HG03558 (cell line): ENCODE data around the gene ASMT.
"Not testable (repeated sequence)": the region's sequence is repeated elsewhere in the genome, so short reads cannot be mapped to it uniquely, and the experiment has no call there.

Experiments
- ATAC-seq: cut with Tn5 transposase; IDR thresholded peaks from one replicate; pipeline ENCODE4 v1.9.1; 2021; ENCODE audit warnings: moderate number of reproducible peaks; ENCODE audit not compliant: unreplicated experiment; ENCODE audit errors: extremely low read depth

The ASMT gene

DNA sequence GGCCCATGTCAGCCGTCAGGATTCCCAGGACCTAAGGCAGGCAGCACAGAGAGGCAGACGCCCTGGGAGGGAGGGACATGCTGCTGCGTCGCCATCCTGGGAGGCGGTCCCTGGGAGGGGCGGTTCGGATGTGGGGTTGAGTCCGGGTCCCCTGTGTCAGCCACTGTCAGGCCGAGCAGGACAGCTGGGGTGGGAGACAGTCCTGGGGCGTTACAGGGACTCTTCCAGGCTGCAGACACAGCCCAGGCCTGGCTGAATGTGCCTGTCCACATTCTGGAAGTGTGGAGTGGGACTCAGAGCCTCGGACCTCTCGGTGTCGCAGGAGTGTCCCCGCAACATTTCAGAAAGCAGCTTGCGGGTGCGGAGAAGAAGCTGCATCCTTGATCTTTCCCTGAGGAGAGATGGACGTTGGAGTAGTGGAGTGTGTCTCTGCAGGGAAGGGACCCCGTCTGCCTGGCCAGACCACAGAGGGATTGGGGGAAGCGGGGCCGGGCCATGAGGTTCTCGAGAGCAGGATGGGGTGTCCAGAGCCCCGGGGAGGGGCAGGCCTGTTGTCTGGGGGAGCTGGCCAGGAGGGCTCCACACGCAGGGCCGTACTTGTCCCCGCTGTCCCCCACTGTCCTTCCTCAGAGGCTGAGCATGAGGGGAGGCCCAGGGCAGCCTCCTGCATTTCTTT, 17.4 kb upstream of the ASMT start:
- no peak for ATAC-seq

DNA sequence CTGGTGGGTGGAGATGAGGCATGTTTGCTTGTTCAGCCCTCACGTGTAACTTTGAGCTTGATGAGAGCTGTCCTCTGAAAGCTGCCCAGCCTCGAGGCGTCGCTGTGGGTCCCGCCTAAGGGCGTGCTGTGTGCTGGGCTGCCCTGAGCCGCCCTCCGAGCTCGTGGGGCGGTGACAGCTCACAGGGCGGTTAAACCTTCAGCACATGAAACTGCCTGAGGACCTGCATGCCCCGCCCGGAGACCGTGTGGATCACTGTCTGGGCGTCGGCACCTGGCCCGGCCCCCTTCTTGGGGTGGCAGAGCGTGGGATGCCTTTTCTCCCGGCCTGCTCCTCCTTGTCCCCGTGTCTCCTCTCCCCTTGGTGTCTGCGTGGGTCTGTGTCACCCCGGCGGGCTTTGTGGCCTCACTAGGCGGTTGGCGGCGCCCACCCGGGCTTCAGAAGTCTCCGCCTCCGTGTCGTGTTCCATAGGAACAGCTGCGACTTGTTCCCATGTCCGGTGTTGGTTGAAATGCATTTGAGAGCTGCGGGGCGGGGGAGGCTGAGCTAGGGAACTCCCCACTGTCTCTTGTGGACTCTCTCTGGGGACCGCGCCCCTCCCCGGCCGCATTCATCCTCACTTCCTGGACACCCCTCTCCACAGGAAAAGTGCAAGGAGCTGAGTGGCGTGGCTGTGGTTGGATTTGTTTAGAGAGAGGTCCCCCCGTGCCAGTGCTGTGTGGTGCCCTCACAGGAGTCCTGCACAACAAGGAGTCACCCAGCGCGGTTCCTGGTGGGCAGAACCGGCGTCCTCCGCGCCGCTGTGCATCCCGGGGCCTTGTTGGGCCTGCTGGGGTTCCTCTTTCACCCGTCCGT, 16.6 kb upstream of the ASMT start:
- ATAC-seq = no peak

DNA sequence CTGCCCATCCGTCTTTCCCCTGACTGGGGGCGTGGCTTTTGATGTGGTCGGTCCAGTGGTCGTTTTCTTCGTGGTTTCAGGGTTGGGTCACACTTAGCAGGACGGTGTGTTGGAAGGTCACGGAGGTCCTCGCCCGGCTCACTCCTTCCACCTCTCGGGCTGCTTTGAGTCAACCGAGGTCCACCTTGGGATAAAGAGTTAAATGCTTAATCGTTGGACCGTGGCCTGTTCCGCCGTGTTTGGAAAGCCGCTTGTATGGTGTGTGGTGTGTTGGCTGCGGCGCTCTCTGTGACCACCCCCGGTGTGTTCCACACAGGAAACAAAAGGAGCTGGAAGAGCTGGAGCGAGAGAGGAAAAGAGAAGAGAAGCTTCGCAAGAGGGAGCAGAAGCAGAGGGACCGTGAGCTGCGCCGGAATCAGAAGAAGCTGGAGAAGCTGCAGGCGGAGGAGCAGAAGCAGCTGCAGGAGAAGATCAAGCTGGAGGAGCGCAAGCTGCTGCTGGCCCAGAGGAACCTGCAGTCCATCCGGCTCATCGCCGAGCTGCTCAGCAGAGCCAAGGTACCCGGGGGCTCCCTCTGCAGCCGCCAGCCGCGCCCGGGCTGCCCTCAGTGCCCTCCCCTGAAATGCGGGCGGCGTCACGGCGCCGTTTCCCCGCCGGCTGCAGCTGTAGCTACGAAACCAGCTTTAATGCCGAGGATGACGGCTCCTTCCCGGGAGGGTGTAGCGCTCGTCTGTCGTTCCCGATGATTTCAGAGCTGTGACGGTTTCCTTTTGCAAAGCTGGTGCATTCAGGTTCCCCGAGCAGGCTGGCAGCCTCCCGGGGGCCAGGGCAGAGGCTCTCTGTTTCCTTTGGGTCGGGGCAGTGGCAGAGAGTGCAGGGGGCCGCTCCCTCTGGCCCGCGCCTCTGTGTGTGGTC, 15.7 kb upstream of the ASMT start:
- no peak for ATAC-seq

DNA sequence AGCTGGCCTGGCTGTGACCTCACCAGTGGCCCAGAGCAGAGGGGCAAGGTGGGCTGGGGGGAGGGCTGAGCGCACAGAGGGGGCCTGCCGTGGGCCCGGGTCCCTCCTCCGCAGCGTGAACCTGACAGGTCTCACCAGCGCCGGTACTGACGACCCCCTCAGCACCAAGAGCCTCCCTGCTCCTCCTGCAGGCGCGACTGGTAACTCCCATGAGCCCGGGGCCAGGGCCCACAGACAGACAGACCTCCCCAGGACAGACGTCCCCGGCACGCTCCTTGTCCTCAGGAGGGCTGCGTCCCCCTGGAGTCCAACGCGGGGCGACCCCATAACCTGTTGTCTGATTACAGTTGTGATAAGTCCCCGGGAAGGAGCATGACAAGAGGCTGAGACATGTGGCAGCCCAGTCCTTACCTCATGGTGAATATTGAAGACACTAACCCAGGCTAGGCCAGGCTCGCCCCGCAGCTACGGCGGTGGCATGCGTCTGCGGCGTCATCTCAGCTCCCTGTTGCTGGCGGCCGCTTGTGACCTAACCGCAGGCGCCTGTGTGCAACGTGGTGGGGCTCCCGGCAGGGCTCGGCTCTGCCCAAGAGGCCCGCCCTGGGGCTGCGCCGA, 15.0 kb upstream of the ASMT start:
- ATAC-seq = no peak

DNA sequence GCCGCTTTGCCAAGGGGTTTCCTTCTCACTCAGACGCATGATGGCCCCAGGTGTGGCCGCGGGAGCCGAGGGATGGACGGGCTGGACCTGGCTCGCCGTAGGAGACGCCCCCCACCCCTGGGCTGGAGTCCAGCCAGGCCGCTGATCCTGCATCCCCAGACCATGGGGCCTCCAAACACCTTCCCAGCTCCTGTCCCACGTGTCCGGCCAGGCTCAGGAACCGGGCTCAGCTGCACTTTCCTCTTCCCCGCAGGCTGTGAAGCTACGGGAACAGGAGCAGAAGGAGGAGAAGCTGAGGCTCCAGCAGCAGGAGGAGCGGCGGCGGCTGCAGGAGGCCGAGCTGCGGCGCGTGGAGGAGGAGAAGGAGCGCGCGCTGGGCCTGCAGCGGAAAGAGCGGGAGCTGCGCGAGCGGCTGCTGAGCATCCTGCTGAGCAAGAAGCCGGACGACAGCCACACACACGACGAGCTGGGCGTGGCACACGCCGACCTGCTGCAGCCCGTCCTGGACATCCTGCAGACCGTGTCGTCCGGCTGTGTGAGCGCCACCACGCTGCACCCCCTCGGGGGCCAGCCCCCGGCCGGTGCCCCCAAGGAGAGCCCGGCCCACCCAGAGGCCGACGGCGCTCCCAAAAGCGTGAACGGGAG, 14.3 kb upstream of the ASMT start:
- ATAC-seq = no peak

DNA sequence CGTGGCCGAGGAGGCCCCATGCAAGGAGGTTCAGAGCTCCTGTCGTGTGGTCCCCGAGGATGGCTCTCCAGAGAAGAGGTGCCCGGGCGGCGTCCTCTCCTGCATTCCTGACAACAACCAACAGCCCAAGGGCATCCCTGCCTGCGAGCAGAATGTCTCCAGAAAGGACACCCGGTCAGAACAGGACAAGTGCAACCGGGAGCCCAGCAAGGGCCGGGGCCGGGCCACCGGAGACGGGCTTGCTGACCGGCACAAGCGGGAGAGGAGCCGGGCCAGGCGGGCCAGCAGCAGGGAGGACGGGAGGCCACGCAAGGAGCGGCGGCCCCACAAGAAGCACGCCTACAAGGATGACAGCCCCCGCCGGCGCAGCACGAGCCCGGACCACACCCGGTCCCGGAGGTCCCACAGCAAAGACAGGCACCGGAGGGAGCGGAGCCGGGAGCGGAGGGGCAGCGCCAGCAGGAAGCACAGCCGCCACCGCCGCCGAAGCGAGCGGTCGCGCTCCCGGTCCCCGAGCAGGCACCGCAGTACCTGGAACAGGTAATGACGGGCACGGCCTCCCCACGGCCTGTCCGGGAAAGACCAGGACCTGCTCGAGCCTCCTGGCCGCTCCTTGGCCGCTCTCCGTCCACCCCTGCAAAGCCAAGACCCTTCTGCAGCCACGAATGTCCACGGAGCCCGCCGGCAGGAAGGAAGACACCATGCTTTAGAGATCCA, 13.7 kb upstream of the ASMT start:
- ATAC-seq = no peak

DNA sequence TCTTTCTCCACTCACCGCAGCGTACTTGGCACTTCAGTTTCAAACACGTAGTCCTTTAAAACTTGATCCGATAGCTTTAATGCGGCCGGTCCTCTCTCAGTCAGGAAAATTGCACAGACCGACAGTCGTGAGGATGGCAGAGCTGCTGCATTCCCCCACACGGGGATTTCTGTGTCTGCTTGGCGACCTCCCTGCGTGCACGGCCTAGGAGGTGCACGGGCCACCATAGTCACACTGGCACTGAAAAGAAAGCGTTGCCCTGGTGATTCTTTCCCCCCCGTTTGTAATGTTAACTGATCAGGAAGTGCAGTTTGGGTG, 13.1 kb upstream of the ASMT start:
- no peak for ATAC-seq

DNA sequence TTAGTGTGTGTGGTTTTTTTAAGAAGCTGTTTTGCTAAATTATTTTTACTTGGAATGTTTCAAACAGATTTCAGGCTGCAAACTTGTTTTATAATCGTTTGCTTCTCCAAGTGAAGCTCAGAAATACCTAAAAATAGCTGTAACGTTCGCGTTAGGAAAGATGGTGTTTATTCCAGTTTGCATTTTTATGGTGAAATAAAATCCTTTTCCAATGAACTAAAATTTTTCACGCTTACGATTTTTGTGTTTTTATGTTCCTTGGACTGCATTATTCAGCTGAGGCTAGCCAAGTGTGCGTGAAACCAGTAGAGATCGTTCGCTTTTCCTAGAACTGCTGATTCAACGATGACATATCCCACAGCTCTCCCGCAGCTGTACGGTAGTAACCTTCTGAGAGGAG, 12.6 kb upstream of the ASMT start:
- ATAC-seq = no peak

DNA sequence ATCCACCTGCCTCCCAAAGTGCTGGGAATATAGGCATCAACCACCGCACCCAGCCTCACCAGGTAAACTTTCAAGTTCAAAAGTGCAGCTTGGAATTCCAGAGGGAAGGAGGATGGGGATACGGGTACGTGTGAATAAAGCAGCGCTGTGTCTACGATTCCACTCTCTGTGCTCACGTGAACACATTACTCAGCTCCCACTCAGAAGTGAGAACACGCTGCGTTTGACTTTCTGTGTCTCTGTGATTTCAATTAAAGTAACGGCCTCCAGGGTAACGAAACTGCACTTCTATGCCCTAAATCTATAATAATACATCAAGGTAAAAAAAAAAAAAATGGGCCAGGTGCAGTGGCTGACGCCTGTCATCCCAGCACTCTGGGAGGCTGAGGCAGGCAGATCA, 8.4 kb upstream of the ASMT start:
- ATAC-seq = no peak

DNA sequence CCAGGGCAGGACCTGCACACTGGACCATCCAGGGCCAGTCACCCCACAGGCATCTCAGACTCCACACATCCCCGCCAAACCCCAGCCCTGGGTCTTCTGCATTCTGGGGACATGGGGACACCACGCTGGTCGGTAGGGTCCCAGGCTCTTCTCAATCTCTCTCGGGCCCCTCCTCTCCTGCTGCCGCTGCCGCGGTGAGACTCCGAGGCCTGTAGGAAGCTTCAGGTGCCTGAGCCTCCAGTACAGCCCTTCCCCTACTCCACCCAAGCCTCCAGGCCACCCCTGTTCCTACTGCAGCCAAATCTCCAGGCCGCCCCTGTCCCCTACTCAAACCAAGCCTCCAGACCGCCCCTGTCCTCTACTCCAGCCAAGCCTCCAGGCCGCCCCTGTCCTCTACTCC, 5.5 kb upstream of the ASMT start:
- ATAC-seq = no peak

DNA sequence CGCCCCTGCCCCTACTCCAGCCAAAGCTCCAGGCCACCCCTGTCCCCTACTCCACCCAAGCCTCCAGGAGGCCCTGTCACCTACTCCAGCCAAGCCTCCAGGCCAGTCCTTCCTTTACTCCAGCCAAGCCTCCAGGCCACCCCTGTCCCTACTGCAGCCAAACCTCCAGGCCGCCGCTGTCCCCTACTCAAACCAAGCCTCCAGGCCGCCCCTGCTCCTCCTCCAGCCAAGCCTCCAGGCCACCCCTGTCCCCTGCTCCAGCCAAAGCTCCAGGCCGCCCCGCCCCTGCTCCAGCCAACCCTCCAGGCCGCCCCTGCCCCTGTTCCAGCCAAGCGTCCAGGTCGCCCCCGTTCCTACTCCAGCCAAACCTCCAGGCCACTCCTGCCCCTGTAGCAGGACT, 5.1 kb upstream of the ASMT start:
- no peak for ATAC-seq

DNA sequence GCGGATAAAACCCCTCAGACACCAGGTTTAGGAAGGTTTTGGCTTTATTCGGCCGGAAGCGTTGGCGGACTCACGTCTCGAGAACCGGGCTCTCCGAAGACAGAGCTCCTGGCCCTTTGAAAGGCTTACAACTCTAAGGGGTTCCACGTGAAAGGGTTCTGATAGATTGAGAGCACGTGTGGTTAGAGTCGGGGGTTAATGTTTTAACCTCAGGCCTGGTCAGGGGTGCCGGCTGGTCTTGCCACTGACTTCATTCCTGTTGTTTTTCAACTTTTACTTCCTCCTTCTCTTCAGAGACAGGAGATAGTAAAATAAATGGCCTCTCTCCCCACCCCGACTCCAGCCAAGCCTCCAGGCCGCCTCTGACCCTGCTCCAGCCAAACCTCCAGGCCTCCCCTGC, 4.7 kb upstream of the ASMT start:
- ATAC-seq = no peak

DNA sequence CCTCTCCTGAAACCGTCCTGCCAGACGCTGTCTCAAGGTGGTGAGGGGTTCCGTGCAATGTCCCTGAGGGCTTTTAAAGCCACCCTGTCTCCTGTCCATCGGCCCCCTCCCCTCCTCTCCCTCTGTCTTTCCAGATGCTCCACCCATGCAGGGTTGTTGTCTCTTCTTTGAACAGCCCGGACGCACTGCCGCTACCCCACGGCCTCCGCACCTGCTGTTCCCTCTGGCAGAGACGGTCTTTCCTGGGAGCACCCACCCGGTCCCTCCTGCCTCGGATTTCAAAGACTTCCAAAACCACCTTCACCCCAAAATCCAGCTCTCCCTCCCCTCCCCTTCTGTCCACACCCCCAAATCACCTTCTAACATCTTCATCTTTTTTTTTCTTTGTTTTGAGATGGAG, 4.1 kb upstream of the ASMT start:
- no peak for ATAC-seq

DNA sequence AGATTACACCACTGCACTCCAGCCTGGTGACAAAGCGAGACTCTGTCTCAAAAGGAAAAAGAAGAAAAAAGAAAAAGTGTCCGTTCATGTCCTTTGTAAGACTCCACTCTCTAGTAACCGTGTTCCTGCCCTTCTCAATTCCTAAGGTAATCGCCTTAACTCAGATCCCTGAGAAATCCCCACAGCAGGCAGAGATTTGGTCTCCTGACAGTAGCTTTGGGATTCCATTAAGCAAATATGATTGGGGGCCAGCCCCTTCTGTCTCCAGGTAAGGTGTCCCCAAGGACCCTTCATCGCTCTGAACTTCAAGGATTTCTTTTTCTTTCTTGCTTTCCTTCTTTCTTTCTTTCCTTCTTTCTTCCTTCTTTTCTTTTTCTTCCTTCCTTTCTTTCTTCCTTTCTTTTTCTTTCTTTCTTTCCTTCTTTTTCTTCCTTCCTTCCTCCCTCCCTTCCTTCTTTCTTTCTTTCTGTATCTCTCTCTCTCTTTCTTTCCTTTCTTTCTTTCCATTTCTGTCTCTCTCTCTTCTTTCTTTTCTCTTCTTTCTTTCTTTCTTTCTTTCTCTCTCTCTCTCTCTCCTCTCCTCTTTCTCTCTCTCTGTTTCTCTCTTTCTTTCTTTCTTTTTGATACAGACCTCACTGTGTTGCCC, 2.1 kb upstream of the ASMT start:
- no peak for ATAC-seq

DNA sequence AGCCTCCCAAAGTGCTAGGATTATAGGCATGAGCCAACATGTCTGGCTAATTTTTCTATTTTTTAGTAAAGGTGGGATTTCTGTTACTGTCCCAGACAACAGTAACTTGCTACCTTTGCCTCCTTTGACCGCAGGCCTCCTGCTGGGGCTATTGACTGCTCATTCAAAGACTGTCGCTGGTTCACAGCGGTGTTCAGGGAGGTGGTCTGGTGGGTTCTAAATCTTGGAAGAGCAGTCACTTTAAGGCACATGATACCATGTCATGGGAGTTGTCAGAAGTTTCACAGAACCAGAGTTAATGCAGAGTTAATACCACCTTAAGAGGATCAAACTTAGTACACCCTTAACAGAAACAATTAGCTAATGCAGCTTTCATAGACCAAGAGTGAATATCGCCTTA, 3.8 kb downstream of the ASMT start:
- ATAC-seq = no peak

DNA sequence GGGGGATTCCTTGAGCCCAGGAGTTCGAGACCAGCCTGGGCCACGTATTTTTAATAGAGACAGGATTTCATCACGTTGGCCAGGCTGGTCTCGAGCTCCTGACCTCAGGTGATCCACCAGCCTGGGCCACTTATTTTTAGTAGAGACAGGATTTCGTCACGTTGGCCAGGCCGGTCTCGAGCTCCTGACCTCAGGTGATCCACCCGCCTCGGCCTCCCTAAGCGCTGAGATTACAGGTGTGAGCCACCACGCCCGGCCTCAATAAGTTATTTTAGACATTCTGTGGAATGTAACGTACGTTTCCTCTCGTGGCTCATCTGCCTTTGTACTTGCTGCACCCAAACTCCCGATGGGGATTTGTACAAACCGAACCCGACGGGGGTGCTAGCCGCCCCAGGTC, 8.8 kb downstream of the ASMT start:
- ATAC-seq = no peak

DNA sequence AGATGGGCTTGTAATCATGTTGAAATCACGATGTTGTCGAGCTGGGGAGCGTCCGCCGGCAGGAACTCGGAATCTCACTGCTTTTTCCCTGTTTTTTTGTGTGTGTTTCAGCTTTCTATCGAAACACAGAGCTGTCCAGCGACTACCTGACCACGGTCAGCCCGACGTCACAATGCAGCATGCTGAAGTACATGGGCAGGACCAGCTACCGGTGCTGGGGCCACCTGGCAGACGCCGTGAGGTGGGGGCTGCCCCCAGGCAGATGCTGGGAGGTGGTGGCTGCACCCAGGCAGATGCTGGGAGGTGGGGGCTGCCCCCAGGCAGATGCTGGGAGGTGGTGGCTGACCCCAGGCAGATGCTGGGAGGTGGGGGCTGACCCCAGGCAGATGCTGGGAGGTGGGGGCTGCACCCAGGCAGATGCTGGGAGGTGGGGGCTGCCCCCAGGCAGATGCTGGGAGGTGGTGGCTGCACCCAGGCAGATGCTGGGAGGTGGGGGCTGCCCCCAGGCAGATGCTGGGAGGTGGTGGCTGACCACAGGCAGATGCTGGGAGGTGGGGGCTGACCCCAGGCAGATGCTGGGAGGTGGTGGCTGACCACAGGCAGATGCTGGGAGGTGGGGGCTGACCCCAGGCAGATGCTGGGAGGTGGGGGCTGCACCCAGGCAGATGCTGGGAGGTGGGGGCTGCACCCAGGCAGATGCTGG, 9.4 kb downstream of the ASMT start:
- not testable (repeated sequence) for ATAC-seq

DNA sequence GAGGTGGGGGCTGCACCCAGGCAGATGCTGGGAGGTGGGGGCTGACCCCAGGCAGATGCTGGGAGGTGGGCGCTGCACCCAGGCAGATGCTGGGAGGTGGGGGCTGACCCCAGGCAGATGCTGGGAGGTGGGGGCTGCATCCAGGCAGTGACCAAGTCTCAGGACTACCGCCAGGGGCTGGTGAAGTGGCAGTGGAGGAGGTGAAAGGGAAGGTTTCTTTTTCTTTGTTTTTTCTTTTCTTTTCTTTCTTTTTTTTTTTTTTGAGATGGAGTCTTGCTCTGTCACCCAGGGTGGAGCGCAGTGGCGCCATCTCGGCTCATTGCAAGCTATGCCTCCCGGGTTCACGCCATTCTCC, 10.0 kb downstream of the ASMT start:
- ATAC-seq = not testable (repeated sequence)

DNA sequence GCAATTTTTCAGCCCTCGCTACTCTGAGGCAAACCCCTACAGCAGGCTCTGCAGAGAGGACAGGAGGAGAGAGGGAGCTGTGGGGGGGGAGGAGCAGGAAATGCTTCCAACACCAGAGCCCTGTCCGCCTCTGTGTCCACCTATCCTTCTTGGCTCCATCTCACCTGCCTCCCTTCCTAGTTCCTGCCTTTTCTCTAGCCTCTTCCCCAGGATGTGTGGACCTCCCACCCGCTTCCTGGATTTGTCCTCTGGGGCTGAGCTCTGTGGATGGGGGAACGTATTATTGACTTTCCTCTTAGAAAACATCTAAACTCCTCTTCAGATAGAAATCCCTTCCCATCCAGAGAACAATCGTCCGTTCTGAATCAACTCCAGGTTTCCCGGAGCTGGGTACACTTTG, 14.4 kb downstream of the ASMT start:
- ATAC-seq = no peak
